CD4-positive, alpha-beta T cell treated with Interleukin-12 subunit alpha and Interleukin-12 subunit beta, for 1 hour (primary cell): ENCODE results near the gene LIF.

Experiments used
- DNase-seq: peaks from one replicate; pipeline ENCODE4 v3.0.0-alpha.2; 2020

LIF gene

DNA sequence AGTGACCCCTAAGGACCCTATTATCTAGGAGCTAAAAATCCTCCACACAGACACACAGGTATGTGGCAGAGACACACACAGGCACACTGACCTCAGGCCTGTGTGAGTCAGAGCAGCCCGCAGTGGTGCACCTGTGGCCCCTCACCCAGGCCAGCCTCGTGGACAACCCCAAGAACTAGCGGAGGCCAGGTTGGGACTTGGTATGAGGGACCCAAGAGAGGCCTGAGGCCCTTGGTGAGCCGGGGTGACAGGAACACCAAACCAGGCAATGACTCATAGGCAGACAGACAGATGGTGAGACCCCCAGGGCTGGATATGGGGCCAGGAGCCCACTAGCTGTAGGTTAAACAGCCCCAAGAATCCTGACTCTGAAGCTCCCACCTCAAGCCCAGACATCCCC is 36.8 kb upstream of the LIF start:
- DNase-seq: no peak

DNA sequence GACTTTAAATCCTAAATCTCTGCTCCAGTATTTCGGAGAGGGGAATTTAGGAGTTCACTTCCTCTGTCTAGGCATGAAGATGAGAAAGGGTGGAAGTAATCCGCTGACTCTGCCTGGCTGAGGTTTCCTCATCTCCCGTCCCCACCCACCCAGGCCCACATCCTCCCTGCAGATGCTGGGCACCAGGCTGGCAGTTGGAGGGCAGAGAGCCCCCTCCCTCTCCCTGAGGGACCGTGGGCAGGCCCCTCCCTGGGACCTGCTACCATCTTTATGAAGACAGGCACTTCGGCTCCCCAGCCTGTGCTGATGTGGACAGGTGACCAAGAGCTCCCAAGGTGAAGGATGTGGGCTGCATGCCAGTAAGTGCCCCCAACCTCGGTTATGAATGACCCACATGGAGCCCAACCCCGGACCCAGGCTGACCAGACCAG is 36.1 kb upstream of the LIF start:
- DNase-seq: no peak

DNA sequence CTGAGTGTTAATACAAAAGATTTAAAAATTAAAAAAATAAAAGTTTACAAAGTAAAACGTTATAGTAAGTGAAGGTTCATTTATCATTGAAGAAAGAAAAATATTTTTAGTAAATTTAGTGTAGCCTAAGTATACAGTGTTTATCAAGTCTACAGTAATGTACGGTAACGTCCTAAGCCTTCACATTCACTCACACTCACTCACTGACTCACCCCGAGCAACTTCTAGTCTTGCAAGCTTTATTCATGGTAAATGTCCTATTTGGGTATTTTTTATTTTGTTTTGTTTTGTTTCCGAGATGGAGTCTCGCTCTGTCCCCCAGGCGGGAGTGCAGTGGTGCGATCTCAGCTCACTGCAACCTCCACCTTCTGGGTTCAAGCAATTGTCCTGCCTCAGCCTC is 33.9 kb upstream of the LIF start:
- DNase-seq: no peak

DNA sequence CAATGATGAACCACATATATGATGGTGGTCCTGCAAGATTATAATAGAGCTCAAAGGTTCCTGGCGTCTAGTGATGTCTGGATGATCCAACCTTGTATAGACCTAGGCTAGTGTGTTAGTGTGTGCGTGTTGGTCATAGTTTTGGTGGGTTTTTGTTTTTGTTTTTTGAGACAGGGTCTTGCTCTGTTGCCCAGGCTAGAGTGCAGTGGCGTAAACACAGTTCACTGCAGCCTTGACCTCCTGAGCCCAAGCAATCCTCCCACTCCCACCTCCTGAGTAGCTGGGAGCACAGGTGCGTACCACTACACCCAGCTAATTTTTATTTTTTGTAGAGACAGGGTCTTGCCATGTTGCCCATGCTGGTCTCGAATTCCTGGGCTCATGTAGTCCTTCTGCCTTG is 33.4 kb upstream of the LIF start:
- no peak for DNase-seq

DNA sequence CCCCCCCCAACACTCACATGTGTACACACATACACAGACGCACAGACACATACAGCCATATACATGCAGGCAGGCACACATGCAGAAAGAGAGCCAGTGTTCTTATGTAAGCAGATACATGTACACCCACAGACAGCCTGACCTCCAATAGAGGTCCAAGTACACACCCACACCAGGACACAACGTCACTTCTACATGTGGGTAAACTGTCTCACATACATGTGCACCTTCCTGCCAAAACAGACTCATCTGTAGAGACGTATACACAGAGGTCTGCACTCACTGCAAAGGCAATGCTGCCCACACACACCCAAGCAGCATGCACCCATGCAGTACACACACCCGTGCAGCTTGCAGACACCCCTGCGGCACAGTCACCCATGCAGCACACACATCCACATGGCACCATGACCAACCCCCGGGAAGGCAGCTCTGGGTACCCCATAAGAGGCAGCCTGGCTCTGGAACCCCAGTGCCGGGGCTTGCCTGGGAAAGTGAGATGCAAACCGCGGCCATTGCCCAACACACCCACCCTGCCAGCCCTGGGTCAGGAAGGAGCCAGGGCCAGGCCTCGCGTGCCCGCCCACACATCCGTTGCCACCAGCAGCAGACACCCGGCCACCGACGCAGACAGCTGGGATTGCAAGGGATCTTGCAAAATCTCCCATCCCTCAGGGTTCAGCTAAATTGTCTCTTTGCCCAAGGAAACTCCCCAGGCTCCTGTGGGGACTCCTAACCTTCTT is 32.7 kb upstream of the LIF start:
- DNase-seq: no peak

DNA sequence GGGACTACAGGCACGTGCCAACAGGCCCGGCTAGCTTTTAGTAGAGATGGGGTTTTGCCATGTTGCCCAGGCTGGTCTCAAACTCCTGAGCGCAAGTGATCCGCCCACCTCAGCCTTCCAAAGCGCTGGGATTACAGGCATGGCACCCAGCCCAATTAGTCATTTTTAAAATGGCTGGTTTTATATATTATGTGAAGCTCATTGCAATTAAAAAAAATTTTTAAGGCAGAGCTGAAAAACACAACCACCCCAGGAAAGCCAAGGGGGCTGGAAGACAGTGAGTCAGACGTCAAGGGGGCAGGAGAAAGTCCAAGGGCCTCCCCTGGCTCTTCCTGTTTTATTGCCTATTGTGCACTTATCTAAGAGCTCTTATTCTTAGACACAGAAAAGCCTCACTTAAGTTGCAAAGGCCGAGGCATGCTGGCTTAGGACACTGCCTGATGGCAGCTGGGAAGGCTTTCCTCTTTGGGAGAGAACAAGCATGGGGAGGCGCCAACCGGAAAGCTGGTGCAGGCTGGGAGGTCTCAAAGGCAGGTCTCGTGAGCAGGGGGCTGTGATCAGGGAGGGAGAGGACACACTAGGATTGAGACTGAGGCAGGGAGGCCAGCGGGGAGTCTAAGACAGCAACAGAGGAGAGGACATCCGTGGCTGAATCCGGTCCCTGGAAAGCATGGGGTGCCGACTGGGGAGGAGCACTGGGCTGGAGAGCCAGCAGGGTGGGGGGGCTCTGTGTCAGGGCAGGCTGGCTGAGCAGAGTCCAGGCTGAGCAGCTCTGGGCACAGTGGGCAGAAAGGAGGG is 31.2 kb upstream of the LIF start:
- DNase-seq: no peak

DNA sequence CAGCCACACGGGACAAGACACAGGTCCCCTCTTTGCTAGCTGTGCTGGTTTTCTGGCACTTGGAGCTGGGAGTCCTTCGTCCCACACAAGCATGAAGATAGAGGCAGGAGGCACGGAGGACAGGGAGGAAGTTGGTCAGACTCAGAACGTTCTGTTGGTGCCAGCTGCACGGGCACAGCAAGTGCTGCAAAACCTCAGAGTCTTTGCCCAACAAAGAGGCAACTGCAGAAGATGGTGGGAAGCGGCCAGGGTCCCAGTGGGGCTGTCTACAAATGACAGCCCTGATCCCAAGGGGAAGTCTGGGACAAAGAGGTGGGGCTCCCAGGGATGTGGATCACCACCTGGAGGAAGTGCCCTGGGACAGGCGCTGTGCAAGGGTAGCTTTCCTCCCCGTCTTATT is 29.5 kb upstream of the LIF start:
- DNase-seq: no peak

DNA sequence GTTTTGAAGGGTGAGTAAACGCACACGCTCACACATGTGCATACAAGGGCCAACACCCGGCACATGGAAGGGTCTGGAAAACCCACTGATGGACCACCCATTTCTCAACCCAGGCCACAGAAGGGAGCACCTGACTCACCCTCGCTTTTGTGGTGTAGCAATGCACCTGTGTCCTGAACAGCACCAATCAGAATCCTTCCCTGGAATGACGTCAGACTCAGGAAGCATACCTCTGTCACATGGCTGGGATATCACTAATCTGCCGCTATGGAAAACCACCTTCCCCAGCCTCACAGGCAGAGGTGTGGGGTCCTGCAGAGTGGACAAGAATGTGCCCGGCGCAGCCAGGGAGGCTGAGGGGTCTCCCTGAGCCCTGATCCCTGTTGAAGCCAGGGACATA is 29.1 kb upstream of the LIF start:
- DNase-seq: peak; percentile 61

DNA sequence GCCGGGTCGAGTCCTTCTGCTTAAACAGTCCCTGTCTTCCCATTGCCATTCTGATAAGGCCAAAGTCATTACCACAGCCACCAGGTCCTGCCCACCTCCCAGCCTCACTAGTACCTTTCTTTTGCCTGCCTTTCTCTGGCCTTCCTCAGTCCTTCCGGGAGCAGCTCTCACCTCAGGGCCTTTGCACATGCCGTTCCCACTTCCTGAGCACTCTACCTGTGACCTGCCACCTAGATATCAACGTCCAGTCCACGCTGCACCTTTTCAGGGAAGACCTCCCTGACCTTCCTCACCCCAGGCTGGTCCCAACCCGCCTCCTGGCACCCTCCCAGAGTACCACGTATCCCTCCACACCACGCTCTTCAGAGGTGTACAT is 27.9 kb upstream of the LIF start:
- DNase-seq: no peak

DNA sequence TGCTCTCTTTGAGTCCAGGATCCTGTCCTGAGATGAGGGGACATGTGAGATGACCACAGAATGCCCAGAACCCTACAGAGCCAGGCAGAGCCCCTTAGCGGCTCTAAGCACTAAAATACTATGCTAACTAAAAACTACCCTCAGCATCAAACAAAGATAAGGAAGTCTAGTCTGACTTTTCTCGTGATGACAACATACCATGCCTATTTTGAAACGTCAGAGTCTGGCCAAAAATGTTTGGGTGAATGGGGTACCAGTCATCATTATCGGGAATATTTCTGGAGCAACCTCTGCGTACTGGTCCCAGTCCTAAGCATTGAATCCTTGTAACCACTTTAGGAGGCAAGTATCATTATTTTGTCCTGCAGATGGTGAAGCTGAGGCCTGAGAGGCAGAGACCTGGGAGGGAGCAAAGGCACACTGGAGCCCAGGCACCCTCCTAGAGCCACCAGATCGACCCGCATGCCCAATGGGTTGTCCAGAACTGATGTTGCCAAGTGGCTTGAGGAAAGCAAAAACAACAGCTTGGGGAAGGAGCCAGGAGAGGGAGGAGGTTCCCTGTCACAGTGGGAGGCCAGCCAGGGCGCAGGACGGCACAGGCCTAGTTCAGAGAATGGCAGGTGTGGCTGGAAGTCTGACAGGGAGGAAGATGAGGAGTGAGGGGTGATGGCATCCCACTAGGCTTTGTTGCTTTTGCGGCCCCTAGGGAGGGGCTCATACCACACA is 27.3 kb upstream of the LIF start:
- DNase-seq: no peak

DNA sequence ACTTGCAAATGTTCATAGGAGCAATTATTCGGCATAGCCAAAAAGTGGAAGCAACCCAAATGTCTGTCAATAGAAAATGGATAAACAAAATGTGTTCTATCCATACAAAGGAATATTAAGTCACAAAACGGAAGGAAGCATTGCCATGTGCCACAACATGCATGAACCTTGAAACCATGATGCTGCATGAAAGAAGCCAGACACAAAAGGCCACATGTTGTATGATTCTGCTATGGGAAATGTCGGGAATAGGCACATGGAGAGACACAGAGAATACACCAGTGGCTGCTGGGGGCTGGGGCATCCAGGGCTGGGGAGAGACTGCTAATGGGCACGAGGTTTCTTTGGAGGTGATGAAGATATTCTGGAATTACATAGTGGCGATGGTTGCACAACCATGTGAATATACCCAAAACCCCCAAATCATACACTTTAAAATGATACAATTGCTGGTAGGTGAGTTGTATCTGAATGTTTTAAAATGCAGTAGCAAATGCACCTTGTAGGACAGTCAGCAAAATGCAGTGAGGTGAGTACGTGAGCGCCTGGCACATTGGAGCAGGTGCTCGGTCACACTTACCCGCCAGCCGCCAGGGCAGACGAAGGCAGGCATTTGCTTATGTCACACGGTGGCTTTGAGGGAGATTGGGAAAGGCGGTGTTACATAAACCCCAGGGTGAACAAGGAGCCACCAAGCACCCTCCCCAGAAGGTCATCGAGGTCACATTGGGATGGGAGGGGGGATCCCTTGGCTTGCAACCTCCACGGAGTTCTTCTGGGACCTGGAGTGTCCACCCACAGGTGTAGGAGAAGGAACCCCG is 26.4 kb upstream of the LIF start:
- DNase-seq: no peak

DNA sequence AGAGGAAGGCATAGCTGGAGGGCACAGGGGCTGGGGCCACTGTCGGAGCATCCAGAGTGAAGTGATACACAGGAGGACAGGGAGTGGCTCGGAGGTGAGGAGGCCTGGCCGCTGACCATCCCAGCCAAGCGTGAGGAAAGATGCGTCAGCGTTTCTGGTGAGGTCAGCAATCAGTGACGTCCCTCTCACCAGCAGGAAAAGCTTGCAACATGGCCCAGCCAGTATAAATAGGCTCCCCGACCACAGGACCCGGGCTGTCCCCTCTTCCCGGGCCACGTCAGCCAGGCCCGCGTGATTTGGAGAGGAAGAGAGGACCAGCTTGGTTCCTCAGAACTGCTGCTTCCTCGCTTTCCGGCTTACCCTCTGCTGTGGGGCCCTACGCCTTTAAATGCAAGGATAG is 24.3 kb upstream of the LIF start:
- peak; percentile 39 for DNase-seq

DNA sequence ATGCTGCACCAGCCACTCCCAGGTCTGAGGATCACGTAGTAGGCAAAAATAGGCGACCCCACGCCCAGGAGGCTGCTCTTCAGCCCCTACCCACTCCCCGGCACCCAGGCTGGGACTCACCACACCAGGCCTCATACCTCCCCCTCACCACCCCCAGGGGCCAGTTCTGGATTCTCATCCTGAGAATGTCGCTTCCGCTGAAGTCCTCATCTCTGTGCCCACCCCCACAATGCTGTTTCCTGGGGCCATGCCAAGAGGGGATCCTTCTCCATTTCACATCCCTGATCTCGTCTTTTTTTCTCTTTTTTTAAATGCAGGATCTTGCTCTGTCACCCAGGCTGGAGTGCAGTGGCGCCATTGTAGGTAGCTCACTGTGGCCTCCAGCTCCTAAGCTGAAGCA is 21.8 kb upstream of the LIF start:
- no peak for DNase-seq

DNA sequence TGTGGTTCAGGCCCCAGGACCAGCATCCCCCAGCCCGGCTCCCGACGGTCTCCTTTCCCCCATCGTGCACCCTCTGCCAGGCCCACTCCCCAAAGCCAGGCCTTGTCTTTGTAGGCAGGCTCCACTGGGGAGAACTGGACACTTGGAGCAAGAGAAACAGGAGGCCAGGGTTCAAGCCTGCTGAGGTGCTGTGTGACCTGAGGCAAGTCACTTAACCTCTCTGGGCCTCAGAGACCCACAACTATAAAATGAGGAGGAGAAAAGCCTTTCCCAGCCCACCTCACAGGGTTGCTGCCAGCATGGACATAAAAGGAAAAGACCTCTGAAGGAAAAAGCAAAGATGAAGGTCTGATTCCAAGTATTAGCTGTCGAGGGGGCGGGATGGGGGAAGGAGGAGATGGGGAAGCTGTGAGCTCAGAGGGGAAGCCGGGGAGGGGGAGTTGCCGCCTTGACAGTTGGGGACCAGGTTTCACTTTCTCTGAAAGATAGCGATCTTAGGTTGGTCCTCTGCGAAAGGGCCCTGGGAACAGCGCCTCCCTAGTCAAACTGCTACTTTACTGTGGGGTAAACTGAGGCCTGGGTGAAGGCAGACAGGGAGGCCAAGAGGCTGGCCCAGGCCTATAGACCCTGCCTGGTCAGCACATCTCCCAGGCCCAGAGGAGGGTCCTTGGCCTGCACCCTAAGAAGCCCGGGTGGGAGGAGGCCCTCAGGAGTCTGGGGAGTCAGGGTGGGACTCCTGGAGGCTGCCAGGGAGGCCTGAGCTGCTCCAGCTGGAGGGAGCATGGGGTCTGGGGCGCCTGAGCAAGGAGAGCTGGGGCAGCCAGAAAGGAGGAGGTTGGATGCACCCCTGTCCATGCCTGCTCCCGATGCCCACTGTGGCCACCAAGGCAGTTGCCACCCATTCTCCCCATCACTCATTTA is 21.1 kb upstream of the LIF start:
- peak; percentile 66 for DNase-seq

DNA sequence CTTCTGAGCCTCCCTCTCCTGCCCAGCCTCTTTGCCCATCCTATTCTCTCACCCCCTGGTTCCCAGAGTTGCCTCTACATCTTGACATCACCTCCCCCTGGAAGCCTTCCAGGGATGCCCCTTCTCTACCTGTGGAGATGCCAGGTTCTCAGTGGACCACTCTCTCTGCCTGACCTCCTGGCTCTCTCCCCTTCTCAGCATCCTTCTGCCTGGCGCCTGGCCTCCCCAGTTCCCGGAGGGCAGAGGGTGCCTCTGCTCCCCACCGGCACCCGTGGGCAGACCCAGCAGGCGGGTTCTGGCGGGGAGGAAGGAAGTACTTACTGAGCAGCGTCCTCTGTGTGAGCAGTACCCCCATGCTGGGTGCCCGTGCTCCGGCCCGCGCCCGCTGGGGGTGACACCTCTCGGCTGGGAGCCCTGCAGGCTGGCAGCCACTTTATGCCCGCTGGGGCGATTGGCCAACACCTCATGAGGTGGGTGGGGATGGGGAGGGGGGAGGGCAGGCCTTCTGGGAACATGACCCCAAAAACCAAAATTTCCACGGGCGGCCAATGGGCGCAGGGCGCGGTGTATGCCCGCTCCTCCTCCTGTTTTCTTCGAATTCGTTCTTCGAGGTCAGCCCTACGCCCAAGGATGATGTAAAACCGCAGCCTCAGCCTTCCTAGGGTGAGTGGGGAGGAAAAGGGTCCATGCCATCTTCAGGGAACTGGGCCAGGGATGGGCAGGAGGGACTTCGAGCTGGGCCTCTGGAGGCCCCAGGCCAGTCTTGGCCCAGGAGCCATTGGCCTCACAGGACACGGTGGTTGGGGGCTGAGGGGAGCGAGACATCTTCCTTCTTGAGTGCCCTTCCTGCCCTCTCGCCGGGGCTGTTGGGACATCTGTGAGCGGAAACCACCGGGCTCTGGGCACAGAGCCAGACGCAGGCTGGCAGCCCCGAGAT is 20.2 kb upstream of the LIF start, which contains the start of gene OSM:
Gene OSM (minus strand): TSS at position 407 of the 937 bp plus-strand sequence. CDS start 52 bp downstream, at position 355.
- DNase-seq: peak; percentile 80

DNA sequence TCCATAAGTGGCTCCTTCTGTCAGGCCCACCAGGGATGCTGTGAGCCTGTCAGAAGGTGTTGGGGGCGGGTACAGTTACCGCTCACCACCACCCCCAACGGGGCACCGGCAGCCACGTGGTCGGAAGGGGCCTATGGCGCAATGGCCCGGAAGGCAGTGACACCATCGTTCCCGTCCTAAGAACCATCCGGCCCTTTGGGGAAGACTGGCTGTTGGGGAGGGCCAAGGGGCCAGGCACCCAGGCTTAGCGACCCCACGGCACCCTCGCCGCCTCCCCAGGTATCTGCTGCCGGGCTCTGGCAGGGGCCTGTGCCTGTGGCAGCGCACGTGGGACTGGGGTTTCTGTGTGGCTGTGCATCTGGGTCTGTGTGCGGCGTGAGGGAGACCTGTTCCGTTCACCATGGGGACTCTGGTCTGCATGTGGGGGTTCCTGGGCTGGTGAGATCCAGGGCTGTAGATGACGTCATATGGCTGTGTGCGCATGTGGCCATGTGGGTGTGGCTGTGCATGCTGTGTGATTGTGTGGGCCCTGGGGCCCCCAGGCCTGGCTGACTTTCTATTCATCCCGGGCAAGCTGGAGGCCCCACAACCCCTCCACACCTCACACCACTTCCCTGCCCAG is 19.4 kb upstream of the LIF start:
- DNase-seq: peak; percentile 86

DNA sequence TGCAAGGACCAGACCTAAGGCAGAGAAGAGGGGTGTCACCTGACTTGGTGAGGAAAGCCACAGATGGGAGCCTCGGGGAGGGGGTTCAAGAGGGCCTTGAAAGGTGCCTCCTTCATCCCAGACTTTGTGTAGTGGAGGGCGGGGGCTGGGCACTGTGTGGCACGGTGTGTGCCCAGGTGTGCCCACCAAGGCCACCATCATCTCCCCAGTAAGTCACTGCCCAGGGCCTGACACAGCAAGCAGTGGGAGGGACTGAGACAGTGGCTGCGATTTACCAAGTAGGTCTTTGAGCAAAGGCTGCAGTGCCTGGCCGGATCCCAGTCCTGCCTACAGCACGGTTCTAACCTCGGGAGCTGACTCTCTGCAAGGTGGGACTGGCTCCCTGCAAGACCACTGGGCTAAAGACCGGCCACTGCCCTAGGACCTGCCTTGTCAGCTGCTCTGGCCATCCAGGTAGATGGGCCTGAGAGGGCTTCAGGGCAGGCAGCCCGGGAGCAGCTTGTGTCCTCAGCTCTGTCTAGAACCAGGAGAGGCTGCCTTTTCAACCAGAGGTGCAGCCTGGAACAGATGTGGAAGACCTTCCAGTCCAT is 18.7 kb upstream of the LIF start:
- no peak for DNase-seq

DNA sequence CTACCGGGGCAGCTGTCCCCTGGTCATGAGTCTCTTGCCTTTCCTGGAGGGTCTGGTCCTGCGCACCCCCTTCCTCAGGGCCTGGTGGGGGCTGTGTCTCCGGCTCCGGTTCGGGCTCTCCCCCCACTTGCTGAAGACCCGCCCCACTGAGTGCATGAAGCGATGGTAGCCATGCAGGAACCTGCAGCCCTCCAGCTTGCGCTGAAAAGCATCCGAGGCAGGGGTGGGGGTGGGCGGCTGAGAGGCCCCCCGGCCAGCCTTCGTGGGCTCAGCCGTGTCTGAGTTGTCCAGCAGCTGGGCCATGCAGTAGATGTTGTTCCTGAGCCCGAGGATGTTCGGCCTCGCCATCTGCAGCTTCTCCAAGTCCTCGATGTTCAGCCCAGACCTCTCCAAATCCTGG is 17.3 kb upstream of the LIF start:
- no peak for DNase-seq

DNA sequence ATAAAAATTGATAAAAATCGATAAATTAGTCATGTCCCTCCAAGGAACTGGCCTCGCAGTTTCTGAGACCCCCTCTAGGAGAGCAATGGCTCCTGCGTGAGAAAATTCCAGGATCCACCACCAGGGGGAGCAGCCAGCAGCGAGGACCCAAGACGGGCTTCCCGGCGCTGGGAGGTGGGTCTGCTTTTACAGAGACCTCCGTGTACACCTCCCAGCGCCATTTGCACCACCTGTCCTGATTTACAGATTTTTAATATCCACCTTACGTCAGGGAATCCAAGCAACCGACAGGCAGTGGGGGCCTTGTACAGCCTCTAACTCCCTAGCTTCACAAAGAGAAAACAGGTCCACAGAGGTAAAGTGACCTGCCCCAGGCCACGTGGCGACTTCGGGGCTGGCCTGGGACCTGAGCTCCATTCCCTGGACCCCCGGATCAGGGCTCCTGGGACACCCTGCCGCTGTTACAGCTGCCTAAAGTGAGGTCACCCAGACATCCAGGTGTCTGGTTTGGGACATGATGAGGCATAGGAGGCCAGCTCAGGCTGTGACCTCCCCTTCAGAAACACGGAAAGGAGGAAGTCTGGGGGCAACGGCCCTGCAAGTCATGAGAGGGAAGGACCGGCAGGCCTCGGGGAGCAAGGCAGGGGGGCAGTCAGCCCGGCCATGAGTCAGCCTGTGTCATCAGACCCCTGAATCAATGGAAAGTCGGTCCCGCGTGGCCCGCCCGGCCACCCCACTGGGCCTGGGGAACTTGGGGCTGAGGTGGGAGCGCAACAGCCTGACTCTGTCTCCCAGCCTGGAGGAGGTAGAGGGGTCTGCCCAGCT is 16.6 kb upstream of the LIF start:
- peak; percentile 80 for DNase-seq
